Globus pallidus (tissue), 1 donor: ENCODE measurements around the gene INSC.

Source experiments
- DNase-seq: peaks from one replicate; pipeline ENCODE4 v3.0.0-alpha.2; 2015; ENCODE audit warnings: low spot score

Gene INSC

DNA sequence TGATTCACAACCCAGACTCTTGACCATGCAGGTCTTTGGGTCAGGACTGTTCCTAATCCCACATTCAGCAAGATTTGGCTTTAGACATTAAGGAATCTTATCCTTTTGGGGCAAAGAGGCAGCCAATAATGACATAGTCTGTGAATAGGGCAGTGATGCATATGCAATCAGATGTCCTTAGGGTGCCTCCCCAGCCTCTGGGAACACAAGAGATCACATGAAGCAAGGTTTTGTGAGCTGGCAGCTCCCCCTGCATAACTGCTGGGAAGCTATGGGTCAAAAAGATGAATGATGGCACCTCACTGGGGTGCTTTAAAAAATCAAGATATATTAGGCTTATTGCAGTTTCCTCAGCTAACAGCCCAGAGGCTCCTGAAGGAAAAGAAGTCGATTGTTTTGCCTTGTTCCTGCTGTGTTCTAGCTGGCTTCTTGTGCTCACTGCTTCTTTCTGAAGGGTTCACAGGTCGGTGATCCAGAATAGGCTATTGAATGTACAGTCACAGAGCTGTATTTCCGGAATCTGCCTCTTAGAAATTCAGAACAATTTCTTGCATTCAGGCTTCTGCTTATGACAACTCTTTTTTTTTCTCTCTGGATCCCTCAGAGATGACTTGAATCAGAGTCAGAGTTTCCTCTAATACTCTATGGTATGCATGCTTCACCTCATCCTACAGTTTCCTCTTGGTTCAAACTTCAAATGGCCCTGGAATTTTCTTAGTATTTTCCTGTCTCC lies 31.7 kb downstream of the INSC start:
- no peak for DNase-seq

DNA sequence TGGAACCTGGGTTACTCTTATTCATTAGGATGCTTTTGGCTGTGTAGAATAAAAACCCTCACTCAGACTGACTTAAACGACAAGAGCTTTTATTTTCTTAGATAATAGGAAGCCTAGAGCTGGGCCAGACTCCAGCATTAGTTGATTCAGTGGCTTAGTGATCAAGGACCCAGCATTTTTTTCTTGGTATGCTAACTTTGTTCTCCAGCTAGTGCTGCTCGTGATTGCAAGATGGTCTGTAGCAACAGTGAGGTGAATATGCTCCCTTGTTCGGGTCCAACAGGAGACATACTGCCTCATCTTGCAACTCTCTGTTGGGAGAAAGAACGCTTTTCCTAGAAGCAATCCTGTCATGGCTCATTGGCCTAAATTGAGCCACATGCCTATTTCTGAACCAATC lies 33.4 kb downstream of the INSC start:
- no peak for DNase-seq

- no peak for DNase-seq
These were observed 34.3 kb downstream of the INSC start for GRCh38 chr11:15149050-15149449.

DNA sequence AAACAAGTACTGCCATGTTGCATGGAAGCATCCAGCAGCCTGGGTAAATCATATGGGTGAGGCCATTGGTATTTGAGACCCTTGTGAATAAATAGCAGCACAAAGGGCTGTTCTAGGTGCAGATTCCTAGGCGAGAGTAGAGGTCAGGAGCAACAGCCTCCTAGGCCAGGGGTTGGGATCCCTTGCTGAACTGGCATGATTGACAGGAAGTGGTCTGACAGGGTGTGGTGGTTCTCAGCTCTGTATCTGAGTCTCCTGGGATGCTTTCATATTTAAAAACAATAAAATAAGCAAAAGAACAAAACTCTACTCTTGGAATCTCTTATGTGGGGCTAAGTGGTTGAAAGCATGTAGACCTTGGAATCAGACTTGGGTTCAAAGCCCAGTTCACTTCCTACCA lies 35.8 kb downstream of the INSC start:
- DNase-seq, result no peak

GRCh38 chr11:15153231-15153630 lies 38.5 kb downstream of the INSC start:
- DNase-seq, result no peak

DNA sequence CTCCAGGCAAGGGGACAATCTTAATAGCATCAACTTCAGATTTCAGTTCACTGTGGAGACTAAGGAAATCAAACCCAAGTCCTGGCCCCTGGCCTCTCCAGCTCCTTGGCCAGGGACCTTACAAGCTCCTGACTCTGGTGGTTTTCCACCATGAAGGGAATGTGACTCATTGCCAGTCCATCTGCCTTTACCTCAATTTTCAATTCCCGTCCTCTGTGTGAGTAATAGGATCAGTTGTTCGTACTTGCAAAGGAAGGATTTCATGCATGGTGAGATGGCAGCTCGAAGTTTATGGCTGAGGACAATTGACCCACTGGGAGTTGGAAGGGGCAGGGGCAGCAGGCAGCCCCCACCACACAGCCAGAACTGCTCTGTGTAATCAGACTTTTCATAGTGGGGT lies 42.5 kb downstream of the INSC start:
- no peak for DNase-seq

DNA sequence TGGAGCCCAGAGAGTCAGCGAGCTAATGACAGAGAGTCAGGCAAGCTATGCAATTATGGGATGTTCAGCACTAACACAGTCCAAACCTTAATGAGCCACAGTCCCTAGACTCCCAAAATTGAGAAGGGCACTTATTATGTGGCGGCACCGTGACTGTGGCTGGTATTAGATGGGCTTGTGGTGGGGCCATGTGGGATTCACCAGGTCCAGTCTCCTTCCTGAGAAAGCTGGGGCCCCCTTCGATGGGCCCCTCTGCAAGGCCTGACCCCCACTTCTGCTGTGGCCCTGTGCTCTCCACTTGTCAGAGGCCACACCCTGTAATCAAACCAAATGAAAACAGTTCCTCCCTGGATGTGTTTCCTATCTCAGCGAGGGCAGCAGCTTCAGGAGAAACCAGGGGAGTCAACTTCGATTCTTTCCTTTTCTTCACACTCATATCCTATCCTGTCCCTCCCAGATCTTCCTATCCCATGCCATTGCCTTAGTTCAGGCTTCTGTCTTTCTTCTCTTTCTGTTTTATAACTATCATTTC lies 42.9 kb downstream of the INSC start:
- no peak for DNase-seq

- DNase-seq, result no peak
These were observed 43.8 kb downstream of the INSC start for GRCh38 chr11:15158351-15159015.

DNA sequence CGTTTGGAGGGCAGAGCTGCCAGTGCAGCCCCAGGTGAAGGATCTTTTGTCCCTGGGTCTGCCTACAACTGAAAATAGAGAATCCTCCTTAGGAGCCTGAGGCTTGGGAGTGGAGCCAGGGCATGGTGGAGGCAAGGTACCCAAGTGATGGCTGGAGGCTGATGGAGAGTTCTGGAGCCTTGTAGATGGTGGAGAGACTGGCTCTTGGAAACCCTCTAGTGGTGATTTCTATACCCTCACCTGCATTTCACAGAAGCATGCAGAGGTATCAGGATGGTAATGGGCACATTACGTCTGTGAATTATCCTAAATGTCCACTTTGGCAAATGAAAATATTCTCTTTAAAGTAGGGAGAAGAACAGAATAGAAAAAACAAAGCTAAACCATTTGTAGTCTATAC lies 44.4 kb downstream of the INSC start:
- DNase-seq, result no peak

GRCh38 chr11:15161790-15162189 lies 47.1 kb downstream of the INSC start:
- no peak for DNase-seq

DNA sequence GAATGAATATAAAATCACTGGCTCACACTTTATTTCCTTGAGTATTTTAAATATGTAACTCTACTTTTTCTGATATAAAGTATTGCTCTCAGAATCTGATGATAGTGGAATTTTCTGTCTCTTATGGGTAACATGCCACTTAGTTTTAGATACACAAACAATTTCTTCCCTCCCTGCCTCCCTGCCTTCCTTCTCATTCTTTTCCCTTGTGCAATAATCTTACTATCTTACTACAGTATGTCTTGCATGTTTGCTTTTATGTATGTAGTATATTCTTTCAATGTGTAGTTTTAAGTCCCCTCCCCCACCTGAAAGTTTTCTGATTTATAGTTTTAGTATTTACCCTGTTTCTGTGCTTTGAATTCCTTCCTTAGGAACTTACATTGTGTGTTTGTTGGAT lies 48.4 kb downstream of the INSC start:
- no peak for DNase-seq

DNA sequence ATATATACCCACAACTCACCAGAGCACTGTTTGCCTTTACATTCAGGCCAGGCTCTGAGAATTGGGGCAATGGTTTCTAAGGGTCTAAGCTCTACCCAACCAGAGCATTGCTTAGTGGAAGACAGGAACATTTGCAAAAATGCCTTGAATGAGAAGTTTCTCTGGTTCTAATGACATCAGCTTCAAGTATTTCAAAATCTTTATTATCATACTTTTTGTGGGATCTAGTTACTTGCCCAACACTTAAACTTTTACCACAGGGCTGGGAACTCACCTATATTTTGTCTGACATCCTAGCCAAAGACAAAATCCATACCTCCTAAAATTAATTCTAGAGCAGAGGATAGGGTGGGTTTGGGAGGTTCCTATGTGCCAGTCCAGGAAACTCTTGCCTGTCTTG lies 51.5 kb downstream of the INSC start:
- no peak for DNase-seq

DNA sequence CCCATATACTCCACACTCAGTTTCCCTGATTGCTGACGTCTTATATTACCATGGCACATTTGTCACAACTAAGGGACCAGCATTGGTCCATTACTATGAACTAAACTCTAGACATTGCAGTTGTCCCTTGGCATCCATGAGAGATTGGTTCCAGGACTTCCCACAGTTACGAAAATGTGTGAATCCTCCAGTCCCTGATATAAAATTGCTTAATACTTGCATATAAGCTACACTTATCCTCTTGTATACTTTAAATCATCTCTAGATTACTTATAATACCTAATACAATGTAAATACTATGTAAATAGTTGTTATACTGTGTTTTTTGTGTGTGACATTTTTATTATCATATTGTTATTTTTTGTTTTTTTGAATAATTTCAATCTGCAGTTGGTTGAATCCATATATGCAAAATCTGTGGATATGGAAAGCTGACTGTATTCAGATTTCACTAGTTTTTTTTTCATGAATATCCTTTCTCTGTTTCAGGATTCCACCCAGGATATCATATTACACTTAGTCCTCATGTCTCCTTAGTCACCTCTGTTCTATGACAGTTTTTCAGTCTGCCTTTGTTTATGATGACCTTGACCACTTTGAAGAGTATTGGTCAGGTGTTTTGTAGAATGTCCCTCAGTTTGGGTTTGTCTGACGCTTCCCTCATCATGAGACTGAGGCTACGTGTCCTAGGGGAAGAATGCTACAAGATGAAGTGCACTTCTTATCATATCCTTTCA lies 55.3 kb downstream of the INSC start:
- DNase-seq, result no peak

GRCh38 chr11:15170698-15171097 lies 56.0 kb downstream of the INSC start:
- no peak for DNase-seq

GRCh38 chr11:15171956-15172355 lies 57.2 kb downstream of the INSC start:
- no peak for DNase-seq

- DNase-seq, result no peak
These were observed 61.1 kb downstream of the INSC start for GRCh38 chr11:15175831-15176230.

DNA sequence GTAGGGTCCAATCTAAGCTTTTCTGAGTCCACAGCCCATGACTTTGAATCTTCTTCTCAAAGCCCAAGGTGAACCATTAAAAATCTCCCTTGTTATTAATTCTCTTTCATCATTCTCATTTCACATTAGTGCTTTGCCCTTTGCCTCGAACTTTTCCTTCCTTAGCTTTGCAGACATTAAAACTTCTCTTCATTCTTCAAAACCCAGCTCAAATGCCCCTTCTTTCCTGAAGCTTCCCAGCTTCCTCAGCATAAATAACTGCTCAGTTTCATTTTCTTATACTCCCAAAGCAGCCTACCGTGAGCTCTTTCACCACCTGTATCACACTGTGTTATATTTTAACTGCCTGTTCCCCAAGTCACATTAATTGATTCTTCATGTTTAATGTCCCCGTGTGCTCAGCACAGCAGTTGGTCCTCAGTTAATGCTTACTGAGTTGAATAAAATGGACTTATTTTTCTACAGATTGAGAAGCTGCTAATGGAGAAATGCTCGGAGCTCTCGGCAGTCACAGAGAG lies 62.0 kb downstream of the INSC start:
- no peak for DNase-seq

- DNase-seq, result no peak
These were observed 62.8 kb downstream of the INSC start for GRCh38 chr11:15177491-15177890.

- DNase-seq, result no peak
These were observed 63.5 kb downstream of the INSC start for GRCh38 chr11:15178214-15178613.

- no peak for DNase-seq
These were observed 64.4 kb downstream of the INSC start for GRCh38 chr11:15179167-15179566.

- DNase-seq, result no peak
These were observed 65.6 kb downstream of the INSC start for GRCh38 chr11:15180212-15180792.

GRCh38 chr11:15182372-15182771 lies 67.6 kb downstream of the INSC start:
- DNase-seq, result no peak
